OCI-LY7 (cell line): ENCODE measurements around the gene NEK11.

ENCODE experiments used
- EZH2phosphoT487 ChIP-seq: fragments of 200-600 bp; sonication (generic); IDR thresholded peaks from 2 replicates; pipeline ENCODE4 v1.6.1; 2018; ENCODE audit warnings: low read depth, borderline replicate concordance, mild to moderate bottlenecking, mixed run types, antibody characterized with exemption, low read length, moderate library complexity, mixed read lengths
- TF ChIP-seq, protein P1 (sequence below): fragments of 200-600 bp; sonication (generic); conservative IDR thresholded peaks from 2 replicates; pipeline ENCODE4 v1.5.1; 2014; ENCODE audit warnings: mild to moderate bottlenecking, antibody characterized with exemption, low read length, moderate library complexity, mixed read lengths

DNA sequence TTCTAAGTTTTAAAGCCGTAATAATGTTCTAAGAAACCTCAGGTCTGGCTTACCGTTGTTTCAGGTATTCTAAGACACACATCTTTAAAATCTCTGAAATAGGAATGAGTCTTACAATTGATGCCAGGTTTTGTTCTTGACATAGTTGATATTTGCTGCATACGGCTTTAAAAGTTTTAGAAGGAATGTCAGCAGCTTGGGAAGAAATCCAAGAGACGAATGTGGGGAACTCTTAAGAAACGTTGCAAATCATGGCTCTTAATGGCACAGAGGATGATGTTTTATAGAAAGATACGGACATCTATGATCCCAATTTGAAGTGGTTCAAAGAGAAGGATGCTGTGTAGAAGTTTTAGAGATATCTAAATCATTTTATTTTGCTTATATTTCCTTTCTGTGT, 366.4 kb downstream of the NEK11 start:
- TF ChIP-seq, protein P1, sequence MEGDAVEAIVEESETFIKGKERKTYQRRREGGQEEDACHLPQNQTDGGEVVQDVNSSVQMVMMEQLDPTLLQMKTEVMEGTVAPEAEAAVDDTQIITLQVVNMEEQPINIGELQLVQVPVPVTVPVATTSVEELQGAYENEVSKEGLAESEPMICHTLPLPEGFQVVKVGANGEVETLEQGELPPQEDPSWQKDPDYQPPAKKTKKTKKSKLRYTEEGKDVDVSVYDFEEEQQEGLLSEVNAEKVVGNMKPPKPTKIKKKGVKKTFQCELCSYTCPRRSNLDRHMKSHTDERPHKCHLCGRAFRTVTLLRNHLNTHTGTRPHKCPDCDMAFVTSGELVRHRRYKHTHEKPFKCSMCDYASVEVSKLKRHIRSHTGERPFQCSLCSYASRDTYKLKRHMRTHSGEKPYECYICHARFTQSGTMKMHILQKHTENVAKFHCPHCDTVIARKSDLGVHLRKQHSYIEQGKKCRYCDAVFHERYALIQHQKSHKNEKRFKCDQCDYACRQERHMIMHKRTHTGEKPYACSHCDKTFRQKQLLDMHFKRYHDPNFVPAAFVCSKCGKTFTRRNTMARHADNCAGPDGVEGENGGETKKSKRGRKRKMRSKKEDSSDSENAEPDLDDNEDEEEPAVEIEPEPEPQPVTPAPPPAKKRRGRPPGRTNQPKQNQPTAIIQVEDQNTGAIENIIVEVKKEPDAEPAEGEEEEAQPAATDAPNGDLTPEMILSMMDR = no peak
- TF ChIP-seq EZH2phosphoT487 = no peak
